ENCODE measurements around the gene TRDMT1. TPM values are rescaled to one million over a fixed set of nuclear protein-coding genes. Genes with fewer than 3 reads are reported as not detected.

The TRDMT1 gene
- total and polyA plus RNA-seq, 2 donors (not counting 1 experiment from before 2014, with no cell fraction given) = 5.8 to 7.0 TPM

- no peaks in the 10 kb centered on the region for H3K36me3 ChIP-seq (ENCODE audit: control insufficient read depth, insufficient read depth, low read length)
- H3K4me1 ChIP-seq (ENCODE audit: control insufficient read depth, extremely low read depth, insufficient read depth, low read length) = no peaks in the 10 kb centered on the region
- no peak for TF ChIP-seq EZH2 (IDR thresholded peaks at IDR 0.05; ENCODE audit: low read length, missing control alignments)
- TF ChIP-seq CTCF (conservative IDR thresholded peaks at IDR 0.05 in 1 of 2, IDR thresholded peaks at IDR 0.05 in 1 of 2; ENCODE audit: low read depth in 1 of 2, low read length in 2 of 2) = no peak
Observed at GRCh38 chr10:17155826-17156225, 45.6 kb downstream of the TRDMT1 start.

GRCh38 chr10:17154116-17154515 is 47.4 kb downstream of the TRDMT1 start:
- Histone ChIP-seq H3K27me3 (ENCODE audit: control insufficient read depth, insufficient read depth, low read length) (no peaks in the 10 kb centered on the region), H3K9me3 (ENCODE audit: control insufficient read depth, insufficient read depth, low read depth, low read length) (no peaks in the 10 kb centered on the region), H3K36me3 (ENCODE audit: control insufficient read depth, insufficient read depth, low read length) (no peaks in the 10 kb centered on the region), H3K79me2 (ENCODE audit: control insufficient read depth, insufficient read depth, low read length) (no peaks in the 10 kb centered on the region), H3K4me1 (ENCODE audit: control insufficient read depth, extremely low read depth, insufficient read depth, low read length) (no peaks in the 10 kb centered on the region), H3K4me3 (replicated peaks in 1 of 4; ENCODE audit: control extremely low read depth in 1 of 4, insufficient read depth in 1 of 4, low read depth in 3 of 4, low read length in 4 of 4) (no peak overlapping the region), H3K27ac (ENCODE audit: insufficient read depth, low read length) (no peak overlapping the region), H4K20me1 (ENCODE audit: control insufficient read depth, extremely low read depth, insufficient read depth, low read length) (no peaks in the 10 kb centered on the region), H2AFZ (ENCODE audit: low read length) (no peak overlapping the region), H3K4me2 (ENCODE audit: extremely low read depth, insufficient read depth, low read length) (no peak overlapping the region), H3K9ac (ENCODE audit: insufficient read depth, low read length) (no peak overlapping the region)
- DNase-seq (ENCODE audit: low read depth in 2 of 2) = no peak
- TF ChIP-seq EZH2 (IDR thresholded peaks at IDR 0.05; ENCODE audit: low read length, missing control alignments) (no peak), CTCF (conservative IDR thresholded peaks at IDR 0.05 in 1 of 2, IDR thresholded peaks at IDR 0.05 in 1 of 2; ENCODE audit: low read depth in 1 of 2, low read length in 2 of 2) (no peak)

More at GRCh38 chr10:17155826-17156225, 45.6 kb downstream of the TRDMT1 start:
- Histone ChIP-seq H3K79me2 (ENCODE audit: control insufficient read depth, insufficient read depth, low read length) (no peaks in the 10 kb centered on the region), H3K4me3 (replicated peaks in 1 of 4; ENCODE audit: control extremely low read depth in 1 of 4, insufficient read depth in 1 of 4, low read depth in 3 of 4, low read length in 4 of 4) (no peak overlapping the region), H2AFZ (ENCODE audit: low read length) (no peak overlapping the region), H3K4me2 (ENCODE audit: extremely low read depth, insufficient read depth, low read length) (no peak overlapping the region), H3K27ac (ENCODE audit: insufficient read depth, low read length) (no peak overlapping the region), H3K27me3 (ENCODE audit: control insufficient read depth, insufficient read depth, low read length) (no peaks in the 10 kb centered on the region), H3K9ac (ENCODE audit: insufficient read depth, low read length) (no peak overlapping the region), H3K9me3 (ENCODE audit: control insufficient read depth, insufficient read depth, low read depth, low read length) (no peaks in the 10 kb centered on the region), H4K20me1 (ENCODE audit: control insufficient read depth, extremely low read depth, insufficient read depth, low read length) (no peaks in the 10 kb centered on the region)
- no peak for DNase-seq (ENCODE audit: low read depth in 2 of 2)

GRCh38 chr10:17153321-17153720 is 48.2 kb downstream of the TRDMT1 start:
- Histone ChIP-seq H3K27ac (ENCODE audit: insufficient read depth, low read length) (no peak overlapping the region), H3K9me3 (ENCODE audit: control insufficient read depth, insufficient read depth, low read depth, low read length) (no peaks in the 10 kb centered on the region), H3K27me3 (ENCODE audit: control insufficient read depth, insufficient read depth, low read length) (no peaks in the 10 kb centered on the region), H3K36me3 (ENCODE audit: control insufficient read depth, insufficient read depth, low read length) (no peaks in the 10 kb centered on the region), H3K9ac (ENCODE audit: insufficient read depth, low read length) (no peak overlapping the region), H2AFZ (ENCODE audit: low read length) (no peak overlapping the region), H3K79me2 (ENCODE audit: control insufficient read depth, insufficient read depth, low read length) (no peaks in the 10 kb centered on the region), H3K4me1 (ENCODE audit: control insufficient read depth, extremely low read depth, insufficient read depth, low read length) (no peaks in the 10 kb centered on the region), H3K4me3 (replicated peaks in 1 of 4; ENCODE audit: control extremely low read depth in 1 of 4, insufficient read depth in 1 of 4, low read depth in 3 of 4, low read length in 4 of 4) (no peak overlapping the region), H4K20me1 (ENCODE audit: control insufficient read depth, extremely low read depth, insufficient read depth, low read length) (no peaks in the 10 kb centered on the region), H3K4me2 (ENCODE audit: extremely low read depth, insufficient read depth, low read length) (no peak overlapping the region)
- no peak for DNase-seq (ENCODE audit: low read depth in 2 of 2)
- no peak for TF ChIP-seq CTCF (conservative IDR thresholded peaks at IDR 0.05 in 1 of 2, IDR thresholded peaks at IDR 0.05 in 1 of 2; ENCODE audit: low read depth in 1 of 2, low read length in 2 of 2)
- no peak for TF ChIP-seq EZH2 (IDR thresholded peaks at IDR 0.05; ENCODE audit: low read length, missing control alignments)
